ENCODE measurements around the gene PRODH. TPM values are rescaled to one million over a fixed set of nuclear protein-coding genes. Genes with fewer than 3 reads are reported as not detected.
"Not testable (repeated sequence)": the region's sequence is repeated elsewhere in the genome, so short reads cannot be mapped to it uniquely, and the experiment has no call there.

The PRODH gene
- polyA plus RNA-seq, 3 donors = not detected

- Mint-ChIP-seq H3K36me3 (no peaks in the 10 kb centered on the region), H3K4me1 (no peaks in the 10 kb centered on the region), H3K4me3 (peak overlapping the region in 1 of 2 donors; percentile 46), H3K27me3 (ENCODE audit: low read depth in 3 of 3) (peaks cover 7 to 10% (median 7%) of the 10 kb centered on the region in 3 donors), H3K27ac (no peak overlapping the region), H3K9me3 (no peaks in the 10 kb centered on the region)
- H3K4me3 ChIP-seq (replicated peaks in 1 of 3; ENCODE audit: low read depth in 2 of 3, low read length in 3 of 3) = no peak overlapping the region
- no peak for TF ChIP-seq CTCF (IDR thresholded peaks at IDR 0.05)
- no peak overlapping the region for H2AFZ ChIP-seq (ENCODE audit: insufficient read depth, low read depth, low read length, poor library complexity, severe bottlenecking)
- no peaks in the 10 kb centered on the region for H3K27me3 ChIP-seq (ENCODE audit: control insufficient read depth in 2 of 2, insufficient read depth in 2 of 2, low read length in 2 of 2)
- H3K4me2 ChIP-seq (replicated peaks; ENCODE audit: extremely low read depth, low read length, poor library complexity, severe bottlenecking) = no peak overlapping the region
- H3K27ac ChIP-seq (ENCODE audit: low read depth in 1 of 2, low read length in 2 of 2) = no peak overlapping the region
- no peak overlapping the region for H3K9ac ChIP-seq (ENCODE audit: insufficient read depth, low read length, poor library complexity, severe bottlenecking)
- no peaks in the 10 kb centered on the region for H3K9me3 ChIP-seq (replicated peaks in 1 of 2; ENCODE audit: control insufficient read depth in 1 of 2, insufficient read depth in 1 of 2, low read length in 2 of 2)
- intact Hi-C loops (cut with micrococcal nuclease) = no loop called here
- no peaks in the 10 kb centered on the region for H3K79me2 ChIP-seq (ENCODE audit: insufficient read depth, low read length)
- H4K20me1 ChIP-seq (ENCODE audit: insufficient read depth, low read length) = no peaks in the 10 kb centered on the region
- DNase-seq = no peak
- H3K36me3 ChIP-seq (replicated peaks in 1 of 2; ENCODE audit: control insufficient read depth in 1 of 2, insufficient read depth in 2 of 2, low read length in 2 of 2) = no peaks in the 10 kb centered on the region
- 82% methylated on average over 11 of the region's 12 CpGs for WGBS (ENCODE audit: insufficient coverage)
- no peaks in the 10 kb centered on the region for H3K4me1 ChIP-seq (ENCODE audit: control insufficient read depth in 1 of 2, insufficient read depth in 2 of 2, low read length in 2 of 2)
These were observed 11.8 kb upstream of the PRODH start for GRCh38 chr22:18947905-18948304.

DNA sequence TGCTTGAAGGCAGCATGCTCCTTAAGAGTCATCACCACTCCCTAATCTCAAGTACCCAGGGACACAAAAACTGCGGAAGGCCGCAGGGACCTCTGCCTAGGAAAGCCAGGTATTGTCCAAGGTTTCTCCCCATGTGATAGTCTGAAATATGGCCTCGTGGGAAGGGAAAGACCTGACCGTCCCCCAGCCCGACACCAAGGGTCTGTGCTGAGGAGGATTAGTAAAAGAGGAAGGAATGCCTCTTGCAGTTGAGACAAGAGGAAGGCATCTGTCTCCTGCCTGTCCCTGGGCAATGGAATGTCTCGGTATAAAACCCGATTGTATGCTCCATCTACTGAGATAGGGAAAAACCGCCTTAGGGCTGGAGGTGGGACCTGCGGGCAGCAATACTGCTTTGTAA is 11.0 kb upstream of the PRODH start:
- H3K27me3 ChIP-seq (ENCODE audit: control insufficient read depth in 2 of 2, insufficient read depth in 2 of 2, low read length in 2 of 2); H3K36me3 Mint-ChIP-seq; H3K4me2 ChIP-seq (replicated peaks; ENCODE audit: extremely low read depth, low read length, poor library complexity, severe bottlenecking); H4K20me1 ChIP-seq (ENCODE audit: insufficient read depth, low read length); H3K4me3 Mint-ChIP-seq; H3K4me1 ChIP-seq (ENCODE audit: control insufficient read depth in 1 of 2, insufficient read depth in 2 of 2, low read length in 2 of 2); H3K79me2 ChIP-seq (ENCODE audit: insufficient read depth, low read length); H3K9me3 ChIP-seq (replicated peaks in 1 of 2; ENCODE audit: control insufficient read depth in 1 of 2, insufficient read depth in 1 of 2, low read length in 2 of 2); H3K9ac ChIP-seq (ENCODE audit: insufficient read depth, low read length, poor library complexity, severe bottlenecking); H3K27me3 Mint-ChIP-seq (ENCODE audit: low read depth in 3 of 3); H3K4me3 ChIP-seq (replicated peaks in 1 of 3; ENCODE audit: low read depth in 2 of 3, low read length in 3 of 3); intact Hi-C loops (cut with micrococcal nuclease); H3K9me3 Mint-ChIP-seq; H3K4me1 Mint-ChIP-seq; H3K27ac Mint-ChIP-seq; H3K27ac ChIP-seq (ENCODE audit: low read depth in 1 of 2, low read length in 2 of 2); H3K36me3 ChIP-seq (replicated peaks in 1 of 2; ENCODE audit: control insufficient read depth in 1 of 2, insufficient read depth in 2 of 2, low read length in 2 of 2); H2AFZ ChIP-seq (ENCODE audit: insufficient read depth, low read depth, low read length, poor library complexity, severe bottlenecking); DNase-seq: not testable (repeated sequence)
- no CpG with 5 or more reads among the region's 9 CpGs for WGBS (ENCODE audit: insufficient coverage)

GRCh38 chr22:18938691-18939090 is 2.6 kb upstream of the PRODH start:
- H3K9me3 ChIP-seq (replicated peaks in 1 of 2; ENCODE audit: control insufficient read depth in 1 of 2, insufficient read depth in 1 of 2, low read length in 2 of 2); H3K4me3 Mint-ChIP-seq; H3K27ac ChIP-seq (ENCODE audit: low read depth in 1 of 2, low read length in 2 of 2); H3K4me1 ChIP-seq (ENCODE audit: control insufficient read depth in 1 of 2, insufficient read depth in 2 of 2, low read length in 2 of 2); H3K36me3 Mint-ChIP-seq; H3K79me2 ChIP-seq (ENCODE audit: insufficient read depth, low read length); H3K9me3 Mint-ChIP-seq; H2AFZ ChIP-seq (ENCODE audit: insufficient read depth, low read depth, low read length, poor library complexity, severe bottlenecking); H4K20me1 ChIP-seq (ENCODE audit: insufficient read depth, low read length); H3K36me3 ChIP-seq (replicated peaks in 1 of 2; ENCODE audit: control insufficient read depth in 1 of 2, insufficient read depth in 2 of 2, low read length in 2 of 2); H3K4me2 ChIP-seq (replicated peaks; ENCODE audit: extremely low read depth, low read length, poor library complexity, severe bottlenecking); H3K9ac ChIP-seq (ENCODE audit: insufficient read depth, low read length, poor library complexity, severe bottlenecking); intact Hi-C loops (cut with micrococcal nuclease); DNase-seq; H3K27me3 Mint-ChIP-seq (ENCODE audit: low read depth in 3 of 3); H3K27ac Mint-ChIP-seq; H3K4me1 Mint-ChIP-seq; H3K27me3 ChIP-seq (ENCODE audit: control insufficient read depth in 2 of 2, insufficient read depth in 2 of 2, low read length in 2 of 2); H3K4me3 ChIP-seq (replicated peaks in 1 of 3; ENCODE audit: low read depth in 2 of 3, low read length in 3 of 3): not testable (repeated sequence)
- WGBS (ENCODE audit: insufficient coverage) = no CpG with 5 or more reads among the region's 8 CpGs

DNA sequence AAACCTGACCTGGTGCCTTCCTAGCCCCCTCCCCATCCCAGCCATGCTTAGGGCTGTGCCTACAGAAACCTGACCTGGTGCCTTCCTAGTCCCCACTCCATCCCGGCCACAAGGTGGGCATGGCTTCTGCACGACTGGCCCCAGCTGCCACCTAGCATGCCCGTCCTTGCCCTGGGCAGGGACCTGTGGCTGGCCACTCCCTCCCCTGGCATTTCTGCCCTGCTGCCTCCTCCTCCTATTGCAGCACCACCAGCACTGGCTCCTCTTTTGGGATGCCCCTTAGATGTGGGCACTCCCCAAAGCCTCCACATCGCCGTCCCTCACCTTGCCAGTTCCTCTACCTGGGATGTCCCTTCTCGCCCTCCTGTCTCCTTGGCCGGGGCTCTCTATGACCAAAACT is 1.4 kb downstream of the PRODH start:
- H2AFZ ChIP-seq (ENCODE audit: insufficient read depth, low read depth, low read length, poor library complexity, severe bottlenecking); H3K79me2 ChIP-seq (ENCODE audit: insufficient read depth, low read length); DNase-seq; H3K9me3 ChIP-seq (replicated peaks in 1 of 2; ENCODE audit: control insufficient read depth in 1 of 2, insufficient read depth in 1 of 2, low read length in 2 of 2); H3K4me3 ChIP-seq (replicated peaks in 1 of 3; ENCODE audit: low read depth in 2 of 3, low read length in 3 of 3); H3K27me3 ChIP-seq (ENCODE audit: control insufficient read depth in 2 of 2, insufficient read depth in 2 of 2, low read length in 2 of 2); H3K27ac ChIP-seq (ENCODE audit: low read depth in 1 of 2, low read length in 2 of 2); H3K36me3 Mint-ChIP-seq; H3K4me1 Mint-ChIP-seq; H3K9ac ChIP-seq (ENCODE audit: insufficient read depth, low read length, poor library complexity, severe bottlenecking); H4K20me1 ChIP-seq (ENCODE audit: insufficient read depth, low read length); H3K27me3 Mint-ChIP-seq (ENCODE audit: low read depth in 3 of 3); H3K4me1 ChIP-seq (ENCODE audit: control insufficient read depth in 1 of 2, insufficient read depth in 2 of 2, low read length in 2 of 2); H3K9me3 Mint-ChIP-seq; H3K4me3 Mint-ChIP-seq; intact Hi-C loops (cut with micrococcal nuclease); H3K4me2 ChIP-seq (replicated peaks; ENCODE audit: extremely low read depth, low read length, poor library complexity, severe bottlenecking); H3K36me3 ChIP-seq (replicated peaks in 1 of 2; ENCODE audit: control insufficient read depth in 1 of 2, insufficient read depth in 2 of 2, low read length in 2 of 2); H3K27ac Mint-ChIP-seq: not testable (repeated sequence)
- no CpG with 5 or more reads among the region's 7 CpGs for WGBS (ENCODE audit: insufficient coverage)

All from CD14-positive monocyte (primary cell).